NB4 (cell line): ENCODE measurements around the gene COL6A5.

ENCODE experiments used
- DNase-seq: peaks from one replicate; pipeline ENCODE4 v3.0.0; 2010; ENCODE audit warnings: low read depth
- H3K4me3 ChIP-seq: one replicate; pipeline ENCODE4 v1.5.1; 2011; ENCODE audit warnings: mild to moderate bottlenecking, low read depth, low read length, moderate library complexity
- MYC ChIP-seq: IDR thresholded peaks from 2 replicates; pipeline ENCODE4 v1.6.1; 2011; ENCODE audit warnings: low read depth, low read length
- POLR2A ChIP-seq: IDR thresholded peaks from 2 replicates; pipeline ENCODE4 v1.6.1; 2011; ENCODE audit warnings: mild to moderate bottlenecking; ENCODE audit not compliant: insufficient read length; ENCODE audit errors: extremely low read depth
- TF ChIP-seq, protein P1 (sequence below): IDR thresholded peaks from one replicate; pipeline ENCODE4 v1.5.1; 2012; ENCODE audit warnings: low read depth, low read length
- TF ChIP-seq, protein P2 (sequence below): IDR thresholded peaks from 2 replicates; pipeline ENCODE4 v1.6.1; 2011; ENCODE audit warnings: low read depth, low read length

COL6A5 gene

GRCh38 chr3:130411320-130411719 is 65.8 kb downstream of the COL6A5 start:
- no peak for DNase-seq
- TF ChIP-seq, protein P1, sequence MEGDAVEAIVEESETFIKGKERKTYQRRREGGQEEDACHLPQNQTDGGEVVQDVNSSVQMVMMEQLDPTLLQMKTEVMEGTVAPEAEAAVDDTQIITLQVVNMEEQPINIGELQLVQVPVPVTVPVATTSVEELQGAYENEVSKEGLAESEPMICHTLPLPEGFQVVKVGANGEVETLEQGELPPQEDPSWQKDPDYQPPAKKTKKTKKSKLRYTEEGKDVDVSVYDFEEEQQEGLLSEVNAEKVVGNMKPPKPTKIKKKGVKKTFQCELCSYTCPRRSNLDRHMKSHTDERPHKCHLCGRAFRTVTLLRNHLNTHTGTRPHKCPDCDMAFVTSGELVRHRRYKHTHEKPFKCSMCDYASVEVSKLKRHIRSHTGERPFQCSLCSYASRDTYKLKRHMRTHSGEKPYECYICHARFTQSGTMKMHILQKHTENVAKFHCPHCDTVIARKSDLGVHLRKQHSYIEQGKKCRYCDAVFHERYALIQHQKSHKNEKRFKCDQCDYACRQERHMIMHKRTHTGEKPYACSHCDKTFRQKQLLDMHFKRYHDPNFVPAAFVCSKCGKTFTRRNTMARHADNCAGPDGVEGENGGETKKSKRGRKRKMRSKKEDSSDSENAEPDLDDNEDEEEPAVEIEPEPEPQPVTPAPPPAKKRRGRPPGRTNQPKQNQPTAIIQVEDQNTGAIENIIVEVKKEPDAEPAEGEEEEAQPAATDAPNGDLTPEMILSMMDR, result no peak
- TF ChIP-seq MYC, result no peak
- TF ChIP-seq, protein P2, sequence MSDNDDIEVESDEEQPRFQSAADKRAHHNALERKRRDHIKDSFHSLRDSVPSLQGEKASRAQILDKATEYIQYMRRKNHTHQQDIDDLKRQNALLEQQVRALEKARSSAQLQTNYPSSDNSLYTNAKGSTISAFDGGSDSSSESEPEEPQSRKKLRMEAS, result no peak
- TF ChIP-seq POLR2A, result no peak
- H3K4me3 ChIP-seq, result no peak overlapping the region

DNA sequence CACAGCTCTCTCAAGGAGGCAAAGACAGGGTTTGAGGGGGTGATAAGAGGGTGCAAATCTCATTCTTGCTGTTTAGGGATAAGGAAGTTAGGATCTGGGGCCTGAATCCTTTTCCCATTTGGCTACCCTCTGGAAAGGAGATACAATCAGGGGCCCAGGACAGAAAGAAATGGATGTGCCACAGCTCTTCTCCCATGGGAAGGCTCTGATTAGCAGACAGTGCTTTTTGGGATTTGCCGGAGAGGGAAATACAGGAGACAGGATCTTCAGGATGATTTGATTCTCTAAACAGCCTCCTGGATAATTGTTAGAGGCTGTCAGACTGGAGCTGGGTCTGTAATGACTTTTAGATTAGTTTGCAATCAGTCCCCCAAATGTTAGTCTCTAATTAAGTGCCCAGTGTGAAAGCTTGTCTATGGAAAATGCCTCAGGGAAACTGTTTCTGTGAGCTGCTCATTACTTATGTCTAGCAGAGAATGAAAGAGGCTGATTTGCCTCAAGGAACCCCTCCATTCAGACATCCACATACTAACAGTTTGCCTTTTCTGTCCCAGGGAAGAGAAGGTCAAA is 67.6 kb downstream of the COL6A5 start:
- no peak for DNase-seq
- H3K4me3 ChIP-seq, result no peak overlapping the region
- TF ChIP-seq, protein P1, result no peak
- TF ChIP-seq POLR2A, result no peak
- TF ChIP-seq MYC, result no peak
- TF ChIP-seq, protein P2, result no peak

DNA sequence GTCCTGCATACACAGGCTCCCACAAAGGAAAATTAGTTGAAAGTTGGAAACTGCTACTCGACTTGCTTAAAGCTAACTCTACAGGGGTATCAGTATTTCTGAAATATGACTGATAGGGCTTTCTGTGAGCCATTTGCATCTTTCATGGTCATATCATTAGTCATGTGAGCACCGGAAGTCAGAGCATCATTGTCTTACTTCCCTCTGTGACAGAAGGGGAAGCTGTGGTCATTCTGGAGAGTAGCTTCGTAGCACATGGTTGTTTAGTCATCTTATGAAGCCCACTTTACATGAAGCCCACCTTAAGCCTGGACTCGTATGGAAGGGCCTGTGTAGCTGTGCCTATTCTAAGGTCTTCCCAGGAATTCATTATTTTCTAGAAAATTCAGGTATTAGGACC is 69.0 kb downstream of the COL6A5 start:
- DNase-seq, result peak; percentile 59
- TF ChIP-seq, protein P2, result peak; percentile 57
- TF ChIP-seq, protein P1, result no peak
- no peak for TF ChIP-seq MYC
- no peak overlapping the region for H3K4me3 ChIP-seq

GRCh38 chr3:130420466-130420865 is 75.0 kb downstream of the COL6A5 start:
- H3K4me3 ChIP-seq, result no peak overlapping the region
- DNase-seq, result no peak
- TF ChIP-seq POLR2A, result no peak
- TF ChIP-seq, protein P2, result no peak
- TF ChIP-seq MYC, result no peak
- TF ChIP-seq, protein P1, result no peak

DNA sequence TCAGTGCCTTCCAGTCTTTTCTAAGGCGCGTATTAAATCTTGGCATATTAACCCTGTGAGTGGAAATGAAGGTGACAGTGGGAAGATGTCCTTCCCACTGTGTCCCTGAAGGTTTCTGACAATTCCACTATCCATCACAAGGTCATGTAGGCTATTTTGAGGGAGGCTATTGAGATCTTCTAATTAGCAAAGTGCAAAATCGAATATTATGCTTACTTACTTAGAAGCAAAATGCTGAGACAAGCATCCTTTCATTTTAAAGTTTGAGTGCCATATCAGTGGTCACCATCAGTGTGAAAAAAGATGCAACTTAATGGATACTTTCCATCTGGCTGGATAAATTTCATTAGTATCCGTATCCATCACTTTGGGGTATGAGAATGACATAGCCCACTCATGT is 77.6 kb downstream of the COL6A5 start:
- TF ChIP-seq POLR2A, result no peak
- TF ChIP-seq, protein P1, result no peak
- TF ChIP-seq, protein P2, result no peak
- TF ChIP-seq MYC, result no peak
- DNase-seq, result no peak
- H3K4me3 ChIP-seq, result no peak overlapping the region

- no peak overlapping the region for H3K4me3 ChIP-seq
- no peak for TF ChIP-seq MYC
- no peak for TF ChIP-seq POLR2A
- TF ChIP-seq, protein P1, result no peak
- TF ChIP-seq, protein P2, result no peak
- no peak for DNase-seq
Measured at GRCh38 chr3:130424837-130425236, 79.4 kb downstream of the COL6A5 start.
